Activated CD4-positive, alpha-beta T cell treated with anti-CD3 and anti-CD28 coated beads for 36 hours (primary cell): ENCODE results near the gene SHROOM4. TPM values are rescaled to one million over a fixed set of nuclear protein-coding genes. Genes with fewer than 3 reads are reported as not detected.

Source experiments
- ATAC-seq: fragments of 200-7000 bp; cut with Tn5 transposase; one replicate; pipeline ENCODE4 v1.10.0; 2021; ENCODE audit warnings: mild to moderate bottlenecking, moderate library complexity
- CTCF ChIA-PET: fragments of 350-600 bp; sonication (Branson Sonifier 250); formaldehyde crosslinking; loops from one replicate; lab custom pipeline; 2021; ENCODE audit warnings: antibody characterized with exemption; lab: Charles Lee
- POLR2A ChIA-PET: fragments of 350-600 bp; sonication (Branson Sonifier 250); formaldehyde crosslinking; loops from one replicate; lab custom pipeline; 2021; ENCODE audit warnings: antibody characterized with exemption, inconsistent platforms; lab: Charles Lee
- DNase-seq: peaks from one replicate; pipeline ENCODE4 v3.0.0-alpha.2; 2020
- H3K27ac Mint-ChIP-seq: one replicate; pipeline ENCODE4 v1.8.0; 2021; ENCODE audit warnings: mixed read lengths
- H3K27me3 Mint-ChIP-seq: one replicate; pipeline ENCODE4 v1.8.0; 2021; ENCODE audit warnings: mixed read lengths
- H3K36me3 Mint-ChIP-seq: one replicate; pipeline ENCODE4 v1.8.0; 2021; ENCODE audit warnings: low read depth, mixed read lengths
- H3K4me1 Mint-ChIP-seq: one replicate; pipeline ENCODE4 v1.8.0; 2021; ENCODE audit warnings: mixed read lengths
- H3K4me3 Mint-ChIP-seq: one replicate; pipeline ENCODE4 v1.8.0; 2021; ENCODE audit warnings: mild to moderate bottlenecking, moderate library complexity, mixed read lengths
- H3K9me3 Mint-ChIP-seq: one replicate; pipeline ENCODE4 v1.8.0; 2021; ENCODE audit warnings: low read depth, mixed read lengths
- intact Hi-C, 2 experiments: fragments of 100-400 bp; cut with DNase I in 1 of 2; cut with micrococcal nuclease in 1 of 2; formaldehyde crosslinking; loops; one replicate each; pipeline versions ENCODE4 v1.14.2 to v1.15.1; 2022 to 2024; cut with DNase I, micrococcal nuclease
- total RNA-seq, 2 experiments: library from RNA; stranded (reverse); gene quantifications; one replicate each; pipeline ENCODE4 v1.2.3, GENCODE V29; 2021

SHROOM4 gene
- total RNA-seq: not detected

- Mint-ChIP-seq H3K27me3 (peaks cover 33% of the 10 kb centered on the region), H3K4me3 (peak within 1 kb of the TSS; percentile 12), H3K4me1 (peaks cover 7% of the 10 kb centered on the region), H3K9me3 (no peaks in the 10 kb centered on the region), H3K36me3 (no peaks in the 10 kb centered on the region), H3K27ac (no peak within 1 kb of the TSS)
- peak; percentile 4 for DNase-seq
- CTCF ChIA-PET: no interaction called here
- ATAC-seq: no peak
- POLR2A ChIA-PET: no interaction called here
- intact Hi-C loops: no loop called here
These were observed at the start of gene SHROOM4 for GRCh38 chrX:50813843-50814661. SHROOM4 (minus strand) TSS chrX:50814194; CDS start chrX:50814018, 176 bp downstream.

GRCh38 chrX:50863471-50863870 lies 49.5 kb upstream of the SHROOM4 start:
- intact Hi-C loops: no loop called here
- DNase-seq: no peak
- no peak for ATAC-seq
- CTCF ChIA-PET: no interaction called here
- no peaks in the 10 kb centered on the region for H3K27me3 Mint-ChIP-seq
- H3K9me3 Mint-ChIP-seq: no peaks in the 10 kb centered on the region
- no peak overlapping the region for H3K27ac Mint-ChIP-seq
- no peaks in the 10 kb centered on the region for H3K4me1 Mint-ChIP-seq
- POLR2A ChIA-PET: interaction anchor here (0.6 kb wide), 2 partner anchors 16 to 142 kb away, joined by 3 read pairs; no protein-coding TSS in a partner anchor
- no peak overlapping the region for H3K4me3 Mint-ChIP-seq
- no peaks in the 10 kb centered on the region for H3K36me3 Mint-ChIP-seq

- Mint-ChIP-seq H3K9me3 (no peaks in the 10 kb centered on the region), H3K4me1 (no peaks in the 10 kb centered on the region), H3K27me3 (no peaks in the 10 kb centered on the region), H3K4me3 (no peak overlapping the region), H3K27ac (no peak overlapping the region), H3K36me3 (no peaks in the 10 kb centered on the region)
- intact Hi-C loops: no loop called here
- ATAC-seq (no peak), DNase-seq (no peak)
- ChIA-PET POLR2A (no interaction called here), CTCF (no interaction called here)
These were observed 46.5 kb upstream of the SHROOM4 start for GRCh38 chrX:50860518-50860917.

- ATAC-seq: no peak
- intact Hi-C loops: no loop called here
- no peaks in the 10 kb centered on the region for H3K36me3 Mint-ChIP-seq
- no peak overlapping the region for H3K4me3 Mint-ChIP-seq
- DNase-seq: no peak
- ChIA-PET POLR2A (no interaction called here), CTCF (no interaction called here)
- H3K27ac Mint-ChIP-seq: no peak overlapping the region
- H3K9me3 Mint-ChIP-seq: no peaks in the 10 kb centered on the region
- no peaks in the 10 kb centered on the region for H3K27me3 Mint-ChIP-seq
- no peaks in the 10 kb centered on the region for H3K4me1 Mint-ChIP-seq
These were observed 44.6 kb upstream of the SHROOM4 start for GRCh38 chrX:50858548-50858947.

- ChIA-PET POLR2A (no interaction called here), CTCF (no interaction called here)
- DNase-seq: no peak
- Mint-ChIP-seq H3K27ac (no peak overlapping the region), H3K9me3 (no peaks in the 10 kb centered on the region), H3K36me3 (no peaks in the 10 kb centered on the region), H3K27me3 (no peaks in the 10 kb centered on the region), H3K4me3 (no peak overlapping the region), H3K4me1 (no peaks in the 10 kb centered on the region)
- no peak for ATAC-seq
- intact Hi-C loops: no loop called here
These were observed 39.4 kb upstream of the SHROOM4 start for GRCh38 chrX:50853399-50853798.

- Mint-ChIP-seq H3K27me3 (no peaks in the 10 kb centered on the region), H3K27ac (no peak overlapping the region), H3K9me3 (no peaks in the 10 kb centered on the region), H3K36me3 (no peaks in the 10 kb centered on the region), H3K4me3 (no peak overlapping the region), H3K4me1 (no peaks in the 10 kb centered on the region)
- intact Hi-C loops: no loop called here
- no peak for ATAC-seq
- ChIA-PET POLR2A (no interaction called here), CTCF (no interaction called here)
- no peak for DNase-seq
These were observed 38.5 kb upstream of the SHROOM4 start for GRCh38 chrX:50852524-50852923.

- no peak for DNase-seq
- Mint-ChIP-seq H3K27ac (no peak overlapping the region), H3K9me3 (no peaks in the 10 kb centered on the region), H3K36me3 (no peaks in the 10 kb centered on the region), H3K4me3 (no peak overlapping the region), H3K27me3 (peaks cover 1% of the 10 kb centered on the region), H3K4me1 (no peaks in the 10 kb centered on the region)
- intact Hi-C loops: no loop called here
- ChIA-PET POLR2A (no interaction called here), CTCF (no interaction called here)
- no peak for ATAC-seq
These were observed 28.2 kb upstream of the SHROOM4 start for GRCh38 chrX:50842221-50842620.

GRCh38 chrX:50839730-50840129 lies 25.7 kb upstream of the SHROOM4 start:
- intact Hi-C loops: no loop called here
- Mint-ChIP-seq H3K4me1 (no peaks in the 10 kb centered on the region), H3K36me3 (no peaks in the 10 kb centered on the region), H3K4me3 (no peak overlapping the region), H3K27ac (no peak overlapping the region), H3K9me3 (no peaks in the 10 kb centered on the region), H3K27me3 (peaks cover 5% of the 10 kb centered on the region)
- ATAC-seq: no peak
- ChIA-PET CTCF (interaction anchor here (0.6 kb wide), 1 partner anchor 194 kb away, joined by 3 read pairs; no protein-coding TSS in a partner anchor), POLR2A (no interaction called here)
- no peak for DNase-seq

GRCh38 chrX:50838820-50839600 lies 25.0 kb upstream of the SHROOM4 start:
- DNase-seq (no peak), ATAC-seq (no peak)
- H3K4me3 Mint-ChIP-seq: no peak overlapping the region
- ChIA-PET CTCF (interaction anchor here (0.6 kb wide), 1 partner anchor 193 kb away, joined by 3 read pairs; no protein-coding TSS in a partner anchor), POLR2A (no interaction called here)
- intact Hi-C loops: no loop called here
- peaks cover 5% of the 10 kb centered on the region for H3K27me3 Mint-ChIP-seq
- no peaks in the 10 kb centered on the region for H3K9me3 Mint-ChIP-seq
- no peaks in the 10 kb centered on the region for H3K4me1 Mint-ChIP-seq
- H3K27ac Mint-ChIP-seq: no peak overlapping the region
- no peaks in the 10 kb centered on the region for H3K36me3 Mint-ChIP-seq

- H3K9me3 Mint-ChIP-seq: no peaks in the 10 kb centered on the region
- no peak for DNase-seq
- POLR2A ChIA-PET: no interaction called here
- no peak overlapping the region for H3K27ac Mint-ChIP-seq
- H3K36me3 Mint-ChIP-seq: no peaks in the 10 kb centered on the region
- H3K27me3 Mint-ChIP-seq: peaks cover 3% of the 10 kb centered on the region
- intact Hi-C loops: no loop called here
- no peak for ATAC-seq
- CTCF ChIA-PET: no interaction called here
- no peaks in the 10 kb centered on the region for H3K4me1 Mint-ChIP-seq
- no peak overlapping the region for H3K4me3 Mint-ChIP-seq
These were observed 14.0 kb upstream of the SHROOM4 start for GRCh38 chrX:50827996-50828395.

GRCh38 chrX:50825825-50826224 lies 11.8 kb upstream of the SHROOM4 start:
- H3K4me1 Mint-ChIP-seq: no peaks in the 10 kb centered on the region
- DNase-seq (no peak), ATAC-seq (no peak)
- CTCF ChIA-PET: no interaction called here
- H3K27me3 Mint-ChIP-seq: peaks cover 3% of the 10 kb centered on the region
- no peak overlapping the region for H3K27ac Mint-ChIP-seq
- intact Hi-C loops: no loop called here
- H3K36me3 Mint-ChIP-seq: no peaks in the 10 kb centered on the region
- POLR2A ChIA-PET: interaction anchor here (0.6 kb wide), 1 partner anchor 10 kb away, joined by 4 read pairs; no protein-coding TSS in a partner anchor
- H3K9me3 Mint-ChIP-seq: no peaks in the 10 kb centered on the region
- no peak overlapping the region for H3K4me3 Mint-ChIP-seq

- DNase-seq (no peak), ATAC-seq (no peak)
- Mint-ChIP-seq H3K27me3 (peaks cover 16% of the 10 kb centered on the region), H3K27ac (no peak overlapping the region), H3K4me3 (no peak overlapping the region), H3K4me1 (peaks cover 6% of the 10 kb centered on the region), H3K9me3 (no peaks in the 10 kb centered on the region), H3K36me3 (no peaks in the 10 kb centered on the region)
- intact Hi-C loops: no loop called here
- ChIA-PET CTCF (no interaction called here), POLR2A (no interaction called here)
These were observed 5.0 kb upstream of the SHROOM4 start for GRCh38 chrX:50818986-50819385.
